HG03175 (cell line): Measurements from ENCODE around the gene DSG2.
"Not testable (repeated sequence)": the region's sequence is repeated elsewhere in the genome, so short reads cannot be mapped to it uniquely, and the experiment has no call there.

Experiments
- ATAC-seq: cut with Tn5 transposase; IDR thresholded peaks from one replicate; pipeline ENCODE4 v1.9.1; 2021; ENCODE audit warnings: mild to moderate bottlenecking, moderate library complexity; ENCODE audit not compliant: unreplicated experiment

DSG2 gene

GRCh38 chr18:31497836-31498573 lies at the start of gene DSG2:
TSS of gene DSG2 (plus strand) at chr18:31498177. CDS start at chr18:31498252, 75 bp downstream.
- peak; percentile 45 for ATAC-seq

- no peak for ATAC-seq
These were observed 47.6 kb upstream of the DSG2 start for GRCh38 chr18:31450409-31450808.

DNA sequence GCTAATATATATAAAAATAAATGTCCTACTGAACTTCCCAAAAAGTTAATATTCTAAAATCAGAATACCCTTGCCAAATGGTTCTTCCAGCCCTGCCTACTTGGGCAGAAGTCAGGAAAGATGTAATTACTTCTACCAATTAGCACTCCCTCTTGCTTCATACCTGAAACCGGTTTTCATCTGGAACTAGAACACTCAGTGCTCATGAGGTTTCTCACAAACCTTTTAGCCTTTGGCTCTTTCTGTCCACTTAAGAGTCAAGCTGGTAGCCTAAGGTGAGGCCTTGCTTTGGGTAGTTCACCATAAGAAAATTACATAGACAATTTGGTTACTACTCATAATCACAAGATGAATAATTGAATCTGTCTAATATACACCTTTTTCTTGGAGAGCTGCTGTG lies 46.4 kb upstream of the DSG2 start:
- ATAC-seq = no peak

DNA sequence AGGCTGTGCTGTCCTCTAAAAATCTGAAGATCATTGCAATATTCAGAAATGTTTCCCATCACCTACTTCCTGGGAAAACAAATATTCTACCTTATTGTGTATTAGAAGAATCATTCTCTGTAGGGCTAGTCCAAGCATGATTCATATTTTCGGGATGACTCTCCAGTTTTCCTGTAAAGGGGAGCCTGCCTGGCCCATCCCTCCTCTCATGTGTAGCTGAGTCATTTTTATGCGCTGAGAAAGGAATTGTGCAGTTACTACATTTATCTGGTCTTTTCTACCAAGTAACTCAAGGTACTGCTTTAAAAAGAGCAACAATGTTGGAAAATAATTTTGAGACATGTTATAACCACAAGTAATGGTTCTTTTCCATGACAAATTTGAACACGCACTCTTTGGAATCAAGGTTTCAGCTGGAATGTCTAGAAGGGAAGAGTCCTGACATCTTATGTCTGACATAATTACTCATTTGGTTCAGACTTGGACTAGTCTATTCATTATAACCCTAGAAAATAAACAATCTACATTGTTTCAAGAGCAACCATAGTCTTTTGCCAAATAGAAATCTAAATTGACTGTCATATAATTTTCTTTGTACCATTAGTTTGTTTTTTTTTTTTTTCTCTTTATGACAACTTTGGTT lies 43.8 kb upstream of the DSG2 start:
- no peak for ATAC-seq

DNA sequence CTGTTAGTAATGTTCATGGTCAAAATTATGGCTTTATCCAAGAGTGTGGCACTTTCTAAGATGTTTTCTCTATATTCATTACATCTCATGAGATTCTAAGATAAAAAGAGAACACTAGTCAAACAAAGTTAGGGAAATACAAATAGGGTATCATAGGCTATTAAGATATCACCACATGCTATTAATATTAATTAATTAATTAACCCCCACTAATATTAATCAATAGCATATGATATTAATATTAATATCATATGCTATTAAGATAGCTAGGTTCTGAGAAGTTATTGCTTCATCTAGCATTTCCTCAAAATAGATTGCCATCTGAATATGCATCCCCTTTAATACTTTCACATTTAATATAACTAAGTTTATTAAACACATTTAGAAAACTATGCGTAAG lies 28.3 kb upstream of the DSG2 start:
- no peak for ATAC-seq

GRCh38 chr18:31478688-31479087 lies 19.3 kb upstream of the DSG2 start:
- no peak for ATAC-seq

DNA sequence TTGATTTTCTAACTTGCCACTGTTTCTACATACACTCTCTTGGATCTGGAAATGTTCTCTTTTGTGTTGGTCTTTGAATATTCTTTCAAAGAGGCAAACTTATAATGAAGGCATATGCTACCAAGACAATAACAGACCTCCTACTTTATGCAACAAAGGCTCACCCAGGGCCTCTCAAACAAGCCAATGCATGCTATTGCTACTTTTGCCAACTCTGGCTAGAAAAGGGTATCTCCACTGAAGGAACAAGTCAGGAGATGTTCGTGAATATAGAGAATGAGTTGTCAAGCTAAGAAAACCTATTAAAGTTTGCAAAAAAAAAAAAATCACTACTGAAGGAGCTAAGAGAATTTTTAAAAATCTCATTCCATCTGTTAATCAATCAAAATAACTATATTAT lies 15.9 kb upstream of the DSG2 start:
- no peak for ATAC-seq

DNA sequence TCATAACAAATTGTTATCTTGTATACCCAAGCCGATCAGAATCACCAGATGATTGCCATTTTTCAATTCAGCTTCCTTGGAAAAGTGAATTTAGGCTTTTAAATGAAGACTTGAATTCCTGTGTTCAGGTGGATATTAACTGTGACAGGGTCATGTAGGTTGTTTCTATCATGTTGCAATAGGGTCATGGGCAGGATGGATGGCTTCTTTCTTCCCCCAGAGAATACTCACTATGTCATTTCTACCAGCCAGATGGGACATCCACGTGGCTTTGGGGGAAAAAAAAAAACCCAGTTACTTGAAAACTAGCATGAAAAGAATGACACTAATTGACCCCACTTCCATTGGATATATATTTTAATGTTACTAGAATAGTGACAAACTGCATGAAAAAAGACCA lies 14.6 kb upstream of the DSG2 start:
- ATAC-seq = no peak

- ATAC-seq = no peak
These were observed 13.5 kb upstream of the DSG2 start for GRCh38 chr18:31484461-31484860.

DNA sequence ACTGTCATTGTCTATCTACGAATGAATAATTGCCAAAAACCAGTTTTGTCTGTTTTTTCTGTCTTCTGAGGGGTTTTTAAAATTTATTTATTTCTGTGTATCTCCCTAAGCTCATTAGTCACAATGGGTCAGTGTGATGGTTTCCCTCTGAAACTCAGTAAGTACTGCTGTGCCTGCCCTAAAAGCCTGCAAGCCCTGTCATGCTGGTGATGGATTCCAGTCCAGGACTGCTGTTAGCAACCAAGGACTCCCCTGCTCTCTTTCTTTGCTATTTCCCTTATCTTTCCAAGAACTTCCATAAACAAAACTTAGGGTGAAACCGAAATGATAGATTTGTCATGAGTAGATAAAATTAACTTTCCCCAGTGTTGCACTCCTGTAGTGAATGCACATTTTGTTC lies 11.8 kb upstream of the DSG2 start:
- no peak for ATAC-seq

GRCh38 chr18:31487246-31488015 lies 10.5 kb upstream of the DSG2 start:
- no peak for ATAC-seq

DNA sequence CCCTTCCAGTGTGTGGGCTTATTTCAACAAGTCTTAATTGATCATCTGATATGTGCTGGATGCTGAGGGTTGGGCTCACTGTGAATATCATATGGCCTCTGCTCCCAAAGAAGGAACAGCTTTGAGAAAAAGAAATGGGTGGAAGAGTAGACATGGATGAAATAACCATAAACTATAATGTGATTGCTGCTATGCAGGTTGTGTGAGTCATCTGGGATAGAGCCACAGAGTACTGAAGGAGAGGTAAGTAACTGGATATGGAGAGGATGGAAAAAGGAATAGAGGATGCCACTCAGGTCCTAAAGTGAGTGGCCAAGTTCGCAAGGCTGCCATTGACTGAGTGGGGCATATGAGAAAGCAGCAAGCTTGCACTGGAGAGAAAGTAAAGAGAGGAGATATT lies 8.7 kb upstream of the DSG2 start:
- no peak for ATAC-seq

- peak; percentile 76 for ATAC-seq
These were observed 7.6 kb upstream of the DSG2 start for GRCh38 chr18:31490387-31490786.

GRCh38 chr18:31490833-31491232 lies 7.1 kb upstream of the DSG2 start:
- no peak for ATAC-seq

DNA sequence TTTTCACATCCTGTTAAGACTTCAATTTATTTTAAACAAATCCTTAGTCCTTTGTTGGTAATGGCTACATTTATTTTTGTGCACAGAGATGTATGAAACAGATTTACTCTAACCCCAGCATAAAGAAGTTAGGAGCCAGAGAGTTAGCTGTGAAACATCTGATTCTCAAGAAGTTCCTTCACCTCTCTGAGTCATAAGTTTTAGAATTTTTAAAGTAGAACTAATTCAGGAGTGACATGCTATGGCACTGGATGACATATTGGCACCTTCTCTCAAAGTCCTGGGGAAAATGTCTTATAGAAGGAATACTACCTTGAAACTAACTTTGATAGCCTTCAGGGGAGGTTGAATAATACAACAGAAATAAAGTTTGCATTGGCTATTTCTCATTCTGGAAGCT lies 6.4 kb upstream of the DSG2 start:
- ATAC-seq = no peak

DNA sequence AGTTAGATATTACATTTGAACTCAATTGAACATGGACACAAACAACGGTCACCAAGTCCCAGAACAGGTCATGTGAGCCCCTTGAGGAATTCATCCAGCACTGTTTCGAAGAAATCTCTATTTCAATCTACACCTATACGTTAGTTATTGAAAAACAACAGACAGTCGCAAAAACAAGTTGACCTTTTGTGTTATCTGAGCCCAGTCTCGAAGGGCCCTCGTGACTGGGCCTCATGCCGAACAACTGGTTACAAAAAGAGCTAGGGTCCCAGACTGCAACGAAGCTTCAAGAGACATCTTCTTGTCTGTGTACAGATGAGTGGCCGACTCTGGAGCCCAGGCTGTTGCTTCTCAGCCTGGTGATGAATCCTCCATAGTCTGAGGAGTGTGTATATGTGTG lies 5.3 kb upstream of the DSG2 start:
- no peak for ATAC-seq

DNA sequence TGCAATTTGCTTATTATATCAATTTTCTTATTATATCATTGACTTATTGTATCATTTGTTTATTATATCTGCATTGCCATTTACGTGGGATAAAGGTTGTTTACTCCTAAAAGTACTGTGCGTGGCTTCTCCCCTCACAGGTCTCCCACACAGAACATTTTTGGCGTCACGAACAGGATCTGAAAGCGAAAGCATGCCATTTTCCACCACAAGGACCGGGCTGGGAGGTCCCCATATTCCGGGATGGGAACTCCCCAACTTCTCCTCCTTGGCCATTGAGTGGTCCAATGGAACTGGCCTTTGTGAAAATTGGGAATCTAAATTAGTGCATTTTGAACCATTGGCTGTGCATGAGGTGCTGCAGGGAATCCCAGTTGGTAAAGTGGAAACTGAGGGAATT lies 4.8 kb upstream of the DSG2 start:
- ATAC-seq = no peak

GRCh38 chr18:31493941-31494340 lies 4.0 kb upstream of the DSG2 start:
- ATAC-seq = no peak

- ATAC-seq = not testable (repeated sequence)
These were observed 3.2 kb upstream of the DSG2 start for GRCh38 chr18:31494705-31495244.

- no peak for ATAC-seq
These were observed 557 bp upstream of the DSG2 start for GRCh38 chr18:31497404-31497835.
